GM13976 (cell line): ENCODE data around the gene CRIP2.

Source experiments
- DNase-seq: peaks from one replicate; pipeline ENCODE4 v3.0.0; 2012; ENCODE audit warnings: low spot score
- CTCF ChIP-seq: IDR thresholded peaks from 2 replicates; pipeline ENCODE4 v1.5.1; 2012; ENCODE audit warnings: borderline replicate concordance, mild to moderate bottlenecking; ENCODE audit not compliant: insufficient read depth; ENCODE audit errors: extremely low read depth, missing control alignments, control extremely low read depth
- in situ Hi-C: fragments of 300-500 bp; cut with MboI; formaldehyde crosslinking; loops from one replicate; pipeline ENCODE4 v1.12.0; 2022; ENCODE audit warnings: low sequenced_read_pairs, mixed read lengths, inconsistent platforms; ENCODE audit not compliant: unreplicated experiment

Gene CRIP2

GRCh38 chr14:105499256-105500035 is 24.8 kb downstream of the CRIP2 start:
- in situ Hi-C loops = no loop called here
- DNase-seq = no peak

GRCh38 chr14:105500036-105500725 is 25.6 kb downstream of the CRIP2 start:
- DNase-seq = no peak
- TF ChIP-seq CTCF = no peak
- in situ Hi-C loops = no loop called here

More at GRCh38 chr14:105499256-105500035, 24.8 kb downstream of the CRIP2 start:
- no peak for TF ChIP-seq CTCF

GRCh38 chr14:105500726-105501101 is 26.1 kb downstream of the CRIP2 start:
- DNase-seq = no peak
- no peak for TF ChIP-seq CTCF
- in situ Hi-C loops = no loop called here

GRCh38 chr14:105501504-105502291 is 27.1 kb downstream of the CRIP2 start:
- no peak for DNase-seq
- in situ Hi-C loops = no loop called here
- TF ChIP-seq CTCF = no peak

- in situ Hi-C loops = no loop called here
- DNase-seq = no peak
- no peak for TF ChIP-seq CTCF
Measured at GRCh38 chr14:105502446-105503295, 28.1 kb downstream of the CRIP2 start.

- no peak for DNase-seq
- no peak for TF ChIP-seq CTCF
- in situ Hi-C loops = no loop called here
Measured at GRCh38 chr14:105503296-105503640, 28.6 kb downstream of the CRIP2 start.
